PC-3 (cell line): ENCODE results near the gene C12orf60.

Source experiments
- CTCF ChIP-seq: fragments of 300-600 bp; sonication (generic); conservative IDR thresholded peaks from 2 replicates; pipeline ENCODE4 v1.5.1; 2017; ENCODE audit warnings: antibody characterized with exemption, low read depth, mild to moderate bottlenecking, low read length
- EZH2 ChIP-seq: fragments of 300-600 bp; sonication (generic); IDR thresholded peaks from one replicate; pipeline ENCODE4 v1.6.1; 2017; ENCODE audit warnings: antibody characterized with exemption, mild to moderate bottlenecking, low read length; ENCODE audit not compliant: unreplicated experiment
- EZH2phosphoT487 ChIP-seq: fragments of 300-600 bp; sonication (generic); IDR thresholded peaks from 2 replicates; pipeline ENCODE4 v1.6.1; 2018; ENCODE audit warnings: mild to moderate bottlenecking, antibody characterized with exemption, low read length, borderline replicate concordance

- TF ChIP-seq EZH2phosphoT487 (no peak), CTCF (no peak), EZH2 (no peak)
Observed at GRCh38 chr12:14780859-14781258, 22.6 kb upstream of the C12orf60 start.
